ENCODE measurements around the gene ARL15.

Gene ARL15

GRCh38 chr5:54311176-54311677 lies 854 bp upstream of the ARL15 start:
- TF ChIP-seq MAX (IDR thresholded peaks at IDR 0.05; ENCODE audit: low read depth, low read length) (no peak), MYC (IDR thresholded peaks at IDR 0.05; ENCODE audit: low read depth, low read length) (no peak), POLR2A (IDR thresholded peaks at IDR 0.05; ENCODE audit: extremely low read depth, insufficient read length) (no peak), CTCF (IDR thresholded peaks at IDR 0.05; ENCODE audit: low read depth, low read length) (no peak)
- peak overlapping the region; percentile 70 for H3K4me3 ChIP-seq (ENCODE audit: low read depth, low read length)
- peak; percentile 32 for DNase-seq (ENCODE audit: low read depth)

- TF ChIP-seq MYC (IDR thresholded peaks at IDR 0.05; ENCODE audit: low read depth, low read length) (no peak; the same call in 1 of the 2 replicates), POLR2A (IDR thresholded peaks at IDR 0.05; ENCODE audit: extremely low read depth, insufficient read length) (no peak), MAX (IDR thresholded peaks at IDR 0.05; ENCODE audit: low read depth, low read length) (no peak), CTCF (IDR thresholded peaks at IDR 0.05; ENCODE audit: low read depth, low read length) (no peak)
- peak overlapping the region; percentile 82 for H3K4me3 ChIP-seq (ENCODE audit: low read depth, low read length)
- DNase-seq (ENCODE audit: low read depth) = peak; percentile 38
Observed at GRCh38 chr5:54309691-54310432, 511 bp downstream of the ARL15 start.

- TF ChIP-seq CTCF (IDR thresholded peaks at IDR 0.05; ENCODE audit: low read depth, low read length) = no peak
- no peak for TF ChIP-seq POLR2A (IDR thresholded peaks at IDR 0.05; ENCODE audit: extremely low read depth, insufficient read length)
- TF ChIP-seq MYC (IDR thresholded peaks at IDR 0.05; ENCODE audit: low read depth, low read length) = no peak
- no peak for TF ChIP-seq MAX (IDR thresholded peaks at IDR 0.05; ENCODE audit: low read depth, low read length)
- DNase-seq (ENCODE audit: low read depth) = peak; percentile 4
Observed at GRCh38 chr5:54309276-54309675, 1.1 kb downstream of the ARL15 start.

GRCh38 chr5:54307583-54307982 lies 2.8 kb downstream of the ARL15 start:
- DNase-seq (ENCODE audit: low read depth) = no peak
- no peak overlapping the region for H3K4me3 ChIP-seq (ENCODE audit: low read depth, low read length)
- TF ChIP-seq POLR2A (IDR thresholded peaks at IDR 0.05; ENCODE audit: extremely low read depth, insufficient read length) (no peak), MYC (IDR thresholded peaks at IDR 0.05; ENCODE audit: low read depth, low read length) (no peak), CTCF (IDR thresholded peaks at IDR 0.05; ENCODE audit: low read depth, low read length) (no peak), MAX (IDR thresholded peaks at IDR 0.05; ENCODE audit: low read depth, low read length) (no peak)

More at GRCh38 chr5:54309276-54309675, 1.1 kb downstream of the ARL15 start:
- peak overlapping the region; percentile 82 for H3K4me3 ChIP-seq (ENCODE audit: low read depth, low read length)

- no peak for TF ChIP-seq MAX (IDR thresholded peaks at IDR 0.05; ENCODE audit: low read depth, low read length)
- no peak for TF ChIP-seq POLR2A (IDR thresholded peaks at IDR 0.05; ENCODE audit: extremely low read depth, insufficient read length)
- no peak for TF ChIP-seq CTCF (IDR thresholded peaks at IDR 0.05; ENCODE audit: low read depth, low read length)
- TF ChIP-seq MYC (IDR thresholded peaks at IDR 0.05; ENCODE audit: low read depth, low read length) = no peak
- no peak for DNase-seq (ENCODE audit: low read depth)
- H3K4me3 ChIP-seq (ENCODE audit: low read depth, low read length) = no peak overlapping the region
Observed at GRCh38 chr5:54306893-54307292, 3.5 kb downstream of the ARL15 start.
